GM19397 (cell line): ENCODE results near the gene LPAR3.
A peak's percentile ranks its signal among the peaks of the same experiment; 100 is the strongest.

Experiments used
- ATAC-seq: cut with Tn5 transposase; IDR thresholded peaks from one replicate; pipeline ENCODE4 v1.9.1; 2021; ENCODE audit warnings: mild to moderate bottlenecking, moderate library complexity; ENCODE audit not compliant: unreplicated experiment

Gene LPAR3

GRCh38 chr1:84780000-84780716, 112.8 kb downstream of the LPAR3 start:
- no peak for ATAC-seq

GRCh38 chr1:84776639-84777038, 116.4 kb downstream of the LPAR3 start:
- ATAC-seq = no peak

- ATAC-seq = no peak
These were observed 117.5 kb downstream of the LPAR3 start for GRCh38 chr1:84775535-84775920.

GRCh38 chr1:84774669-84775534, 118.1 kb downstream of the LPAR3 start:
- ATAC-seq = no peak

- ATAC-seq = no peak
These were observed 119.0 kb downstream of the LPAR3 start for GRCh38 chr1:84773933-84774497.

- ATAC-seq = no peak
These were observed 119.8 kb downstream of the LPAR3 start for GRCh38 chr1:84773195-84773594.

- peak; percentile 71 for ATAC-seq
These were observed 120.5 kb downstream of the LPAR3 start for GRCh38 chr1:84772428-84772943.

- peak; percentile 18 for ATAC-seq
These were observed 121.1 kb downstream of the LPAR3 start for GRCh38 chr1:84771895-84772294.

GRCh38 chr1:84770481-84770880, 122.5 kb downstream of the LPAR3 start:
- ATAC-seq = no peak

- no peak for ATAC-seq
These were observed 123.4 kb downstream of the LPAR3 start for GRCh38 chr1:84769636-84770035.

GRCh38 chr1:84768634-84769033, 124.4 kb downstream of the LPAR3 start:
- ATAC-seq = no peak

GRCh38 chr1:84763912-84764680, 128.9 kb downstream of the LPAR3 start:
- no peak for ATAC-seq

GRCh38 chr1:84762664-84763063, 130.3 kb downstream of the LPAR3 start:
- ATAC-seq = no peak
